D721Med (cell line): Measurements from ENCODE around the gene TUBB2B.

ENCODE experiments used
- DNase-seq: peaks from one replicate; pipeline ENCODE4 v3.0.0; 2011; ENCODE audit warnings: low spot score; ENCODE audit not compliant: insufficient read length
- FAIRE-seq: peaks from 2 replicates; lab custom pipeline; 2011; peaks lifted over from hg19 to GRCh38; lab: Jason Lieb, UNC
- TF ChIP-seq, protein P1 (sequence below): IDR thresholded peaks from 2 replicates; pipeline ENCODE4 v1.5.1; 2012; ENCODE audit warnings: mild to moderate bottlenecking, control low read depth; ENCODE audit not compliant: insufficient read depth; ENCODE audit errors: missing control alignments

Gene TUBB2B

GRCh38 chr6:3239110-3239830 lies 11.8 kb upstream of the TUBB2B start:
- TF ChIP-seq, protein P1, sequence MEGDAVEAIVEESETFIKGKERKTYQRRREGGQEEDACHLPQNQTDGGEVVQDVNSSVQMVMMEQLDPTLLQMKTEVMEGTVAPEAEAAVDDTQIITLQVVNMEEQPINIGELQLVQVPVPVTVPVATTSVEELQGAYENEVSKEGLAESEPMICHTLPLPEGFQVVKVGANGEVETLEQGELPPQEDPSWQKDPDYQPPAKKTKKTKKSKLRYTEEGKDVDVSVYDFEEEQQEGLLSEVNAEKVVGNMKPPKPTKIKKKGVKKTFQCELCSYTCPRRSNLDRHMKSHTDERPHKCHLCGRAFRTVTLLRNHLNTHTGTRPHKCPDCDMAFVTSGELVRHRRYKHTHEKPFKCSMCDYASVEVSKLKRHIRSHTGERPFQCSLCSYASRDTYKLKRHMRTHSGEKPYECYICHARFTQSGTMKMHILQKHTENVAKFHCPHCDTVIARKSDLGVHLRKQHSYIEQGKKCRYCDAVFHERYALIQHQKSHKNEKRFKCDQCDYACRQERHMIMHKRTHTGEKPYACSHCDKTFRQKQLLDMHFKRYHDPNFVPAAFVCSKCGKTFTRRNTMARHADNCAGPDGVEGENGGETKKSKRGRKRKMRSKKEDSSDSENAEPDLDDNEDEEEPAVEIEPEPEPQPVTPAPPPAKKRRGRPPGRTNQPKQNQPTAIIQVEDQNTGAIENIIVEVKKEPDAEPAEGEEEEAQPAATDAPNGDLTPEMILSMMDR: no peak
- DNase-seq (no peak), FAIRE-seq (no peak)

DNA sequence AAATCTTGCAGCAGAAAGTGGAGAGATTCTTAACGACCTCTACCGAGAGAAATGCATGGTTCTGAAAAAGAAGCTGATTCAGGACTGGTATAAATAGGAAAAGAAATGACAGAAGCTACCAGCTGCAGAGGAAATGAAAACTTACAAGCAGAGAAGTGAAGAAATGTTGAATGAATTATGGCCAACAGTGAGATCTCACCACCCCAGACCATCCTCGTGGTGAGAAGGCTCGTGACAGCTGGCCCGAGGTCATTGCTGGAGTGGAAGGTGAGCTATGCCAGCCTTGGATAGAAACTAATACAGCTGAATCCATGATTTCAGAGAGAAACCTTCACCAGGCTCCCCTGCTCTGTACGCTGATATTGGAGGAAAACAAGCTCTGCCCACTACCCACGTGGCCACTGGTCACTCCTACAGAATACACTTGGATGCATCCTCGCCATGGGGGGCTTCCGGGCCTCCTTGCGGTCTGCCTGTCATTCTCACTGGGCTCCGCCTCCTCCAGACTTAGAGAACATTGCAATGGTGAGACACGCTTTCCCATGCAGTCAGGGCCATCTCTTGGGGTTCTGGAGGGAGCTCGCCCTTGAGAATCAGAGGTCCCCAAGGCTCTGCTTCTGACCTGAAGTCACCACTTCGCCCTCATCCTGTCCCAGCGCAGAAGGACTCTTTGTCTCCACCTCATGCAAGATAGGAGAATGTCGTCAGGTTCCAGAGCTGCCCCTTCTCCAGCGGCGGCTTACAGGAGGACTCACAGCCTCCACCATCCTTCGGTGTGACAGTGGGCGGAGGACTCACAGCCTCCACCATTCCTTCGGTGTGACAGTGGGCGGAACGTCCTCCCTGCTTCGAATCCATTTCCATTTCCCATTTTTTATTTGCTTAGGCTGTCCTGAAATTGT lies 10.6 kb upstream of the TUBB2B start:
- DNase-seq: no peak
- no peak for FAIRE-seq
- TF ChIP-seq, protein P1: no peak

- DNase-seq (no peak), FAIRE-seq (no peak)
- TF ChIP-seq, protein P1: no peak
These were observed 8.6 kb upstream of the TUBB2B start for GRCh38 chr6:3236005-3236404.

DNA sequence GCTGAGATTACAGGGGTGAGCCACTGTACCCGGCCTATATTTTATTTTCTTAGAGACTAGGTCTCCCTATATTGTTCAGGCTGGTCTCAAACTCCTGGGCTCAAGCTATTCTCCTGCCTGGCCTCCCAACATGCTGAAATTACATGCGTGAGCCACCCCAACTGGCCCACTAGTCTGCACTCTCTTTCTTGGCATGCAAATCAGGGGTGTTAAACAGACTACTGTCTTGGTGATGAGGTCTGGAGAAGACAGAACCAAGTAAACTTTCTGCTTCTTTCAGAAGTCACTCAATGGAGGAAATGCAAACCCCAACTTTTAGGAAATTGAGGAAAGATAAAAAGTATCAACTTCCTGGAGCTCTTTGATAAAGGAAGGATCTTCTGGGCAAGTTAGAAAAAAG lies 8.0 kb upstream of the TUBB2B start:
- no peak for DNase-seq
- FAIRE-seq: no peak

DNA sequence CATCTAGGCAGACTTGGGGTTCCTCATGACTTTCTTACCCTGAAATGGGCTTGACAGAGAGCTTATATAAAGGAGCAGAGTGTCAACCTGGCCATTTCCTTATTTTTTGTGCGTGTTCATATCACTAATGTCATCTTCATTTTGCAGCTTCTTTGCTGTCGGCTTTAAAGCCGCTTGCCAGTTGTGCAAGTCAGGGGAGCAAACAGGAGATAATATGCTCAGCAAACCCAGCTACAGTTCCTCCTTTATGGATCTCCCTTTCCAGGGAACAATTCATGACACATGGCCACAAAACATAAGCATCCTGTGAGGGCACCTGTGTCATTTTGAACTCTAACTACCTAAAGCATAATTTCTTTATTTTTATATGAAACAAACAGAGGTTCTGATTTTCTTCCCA lies 6.5 kb upstream of the TUBB2B start:
- TF ChIP-seq, protein P1: no peak
- no peak for DNase-seq
- no peak for FAIRE-seq

More for the DNA sequence above, 8.0 kb upstream of the TUBB2B start:
- TF ChIP-seq, protein P1: no peak

GRCh38 chr6:3233321-3233720 lies 5.9 kb upstream of the TUBB2B start:
- no peak for FAIRE-seq
- DNase-seq: no peak
- TF ChIP-seq, protein P1: no peak
